ENCODE measurements around the gene PTMA.
"Not testable (repeated sequence)": the region's sequence is repeated elsewhere in the genome, so short reads cannot be mapped to it uniquely, and the experiment has no call there.

The PTMA gene

DNA sequence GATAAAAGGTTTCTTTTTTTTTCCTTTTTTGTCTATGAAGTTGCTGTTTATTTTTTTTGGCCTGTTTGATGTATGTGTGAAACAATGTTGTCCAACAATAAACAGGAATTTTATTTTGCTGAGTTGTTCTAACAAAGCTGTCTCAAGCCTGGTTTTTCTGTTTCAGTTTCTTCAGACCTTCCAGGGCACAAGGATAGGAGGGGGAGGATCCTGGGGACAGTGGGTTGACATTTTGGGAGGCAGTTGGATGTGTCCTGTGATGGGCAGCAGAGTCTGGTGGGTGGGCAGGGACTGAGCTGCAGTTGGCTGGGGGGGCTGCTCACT lies 5.0 kb downstream of the PTMA start:
- H3K4me3 ChIP-seq (ENCODE audit: low read length); DNase-seq (ENCODE audit: low read depth, low spot score): not testable (repeated sequence)

- no peak overlapping the region for H3K4me3 ChIP-seq (ENCODE audit: low read length)
- peak; percentile 90 for DNase-seq (ENCODE audit: low read depth, low spot score)
These were observed 5.7 kb downstream of the PTMA start for GRCh38 chr2:231713730-231714638.

GRCh38 chr2:231714639-231715498 lies 6.5 kb downstream of the PTMA start:
- no peak overlapping the region for H3K4me3 ChIP-seq (ENCODE audit: low read length)
- DNase-seq (ENCODE audit: low read depth, low spot score): peak; percentile 62

GRCh38 chr2:231715499-231715837 lies 7.1 kb downstream of the PTMA start:
- no peak for DNase-seq (ENCODE audit: low read depth, low spot score)

DNA sequence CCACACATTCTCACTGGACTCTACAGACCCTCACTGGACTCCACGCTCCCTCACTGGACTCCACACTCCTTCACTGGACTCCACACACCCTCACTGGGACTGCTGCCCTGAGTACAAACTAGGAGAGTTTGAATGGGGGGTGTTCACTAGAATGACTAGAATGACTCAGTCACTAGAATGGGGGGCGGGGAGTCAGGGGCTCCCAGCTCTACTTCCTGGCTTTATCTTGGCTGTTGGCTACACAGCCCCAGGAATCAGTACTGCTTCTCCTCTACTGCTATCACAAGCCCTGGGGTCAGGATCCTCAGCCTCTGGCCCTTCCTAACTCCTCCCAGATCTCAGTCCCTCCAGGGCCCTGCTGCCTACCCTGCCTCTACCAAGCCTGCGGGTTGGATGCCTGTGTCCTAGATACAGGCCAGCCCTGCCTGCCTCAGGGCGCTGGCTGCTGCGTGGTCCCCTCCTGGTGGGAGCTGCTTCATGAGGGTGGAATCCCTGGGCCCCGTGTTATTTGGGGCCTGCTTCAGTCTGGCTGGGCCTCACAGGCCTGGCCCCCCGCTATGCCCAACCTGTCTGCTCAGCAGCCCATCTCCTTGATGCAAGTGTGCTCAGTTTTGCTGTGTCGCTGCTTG lies 7.8 kb downstream of the PTMA start:
- no peak for DNase-seq (ENCODE audit: low read depth, low spot score)

More at GRCh38 chr2:231715499-231715837, 7.1 kb downstream of the PTMA start:
- no peak overlapping the region for H3K4me3 ChIP-seq (ENCODE audit: low read length)

DNA sequence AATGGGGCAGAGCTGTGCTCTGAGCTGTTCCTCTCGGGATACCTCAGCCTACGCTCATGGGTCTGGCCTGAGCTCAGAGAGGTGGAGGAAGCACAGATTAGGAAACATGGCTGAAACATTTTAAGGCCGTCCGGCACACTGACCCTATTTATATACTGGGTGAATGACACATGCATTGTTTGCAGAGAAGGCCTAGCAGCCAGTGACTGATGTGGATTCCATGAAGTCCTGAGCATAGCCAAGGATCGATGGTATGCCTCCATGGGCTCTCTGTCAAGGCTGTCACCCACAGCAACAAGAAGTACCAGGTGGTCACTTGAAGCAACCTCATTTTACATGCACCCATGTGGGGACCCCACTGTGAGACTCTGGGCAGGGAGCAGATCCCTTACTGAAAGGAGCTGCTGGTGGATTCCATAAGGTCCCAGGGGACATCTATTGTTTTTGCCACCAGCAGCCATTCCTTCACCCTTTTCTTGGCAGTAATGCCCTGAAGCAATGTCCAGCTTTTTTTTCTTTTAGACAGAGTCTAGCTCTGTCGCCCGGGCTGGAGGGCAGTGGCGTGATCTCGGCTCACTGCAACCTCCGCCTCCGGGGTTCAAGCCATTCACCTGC lies 8.4 kb downstream of the PTMA start:
- DNase-seq (ENCODE audit: low read depth, low spot score): no peak
- no peak overlapping the region for H3K4me3 ChIP-seq (ENCODE audit: low read length)

More for the DNA sequence above, 7.8 kb downstream of the PTMA start:
- H3K4me3 ChIP-seq (ENCODE audit: low read length): no peak overlapping the region

DNA sequence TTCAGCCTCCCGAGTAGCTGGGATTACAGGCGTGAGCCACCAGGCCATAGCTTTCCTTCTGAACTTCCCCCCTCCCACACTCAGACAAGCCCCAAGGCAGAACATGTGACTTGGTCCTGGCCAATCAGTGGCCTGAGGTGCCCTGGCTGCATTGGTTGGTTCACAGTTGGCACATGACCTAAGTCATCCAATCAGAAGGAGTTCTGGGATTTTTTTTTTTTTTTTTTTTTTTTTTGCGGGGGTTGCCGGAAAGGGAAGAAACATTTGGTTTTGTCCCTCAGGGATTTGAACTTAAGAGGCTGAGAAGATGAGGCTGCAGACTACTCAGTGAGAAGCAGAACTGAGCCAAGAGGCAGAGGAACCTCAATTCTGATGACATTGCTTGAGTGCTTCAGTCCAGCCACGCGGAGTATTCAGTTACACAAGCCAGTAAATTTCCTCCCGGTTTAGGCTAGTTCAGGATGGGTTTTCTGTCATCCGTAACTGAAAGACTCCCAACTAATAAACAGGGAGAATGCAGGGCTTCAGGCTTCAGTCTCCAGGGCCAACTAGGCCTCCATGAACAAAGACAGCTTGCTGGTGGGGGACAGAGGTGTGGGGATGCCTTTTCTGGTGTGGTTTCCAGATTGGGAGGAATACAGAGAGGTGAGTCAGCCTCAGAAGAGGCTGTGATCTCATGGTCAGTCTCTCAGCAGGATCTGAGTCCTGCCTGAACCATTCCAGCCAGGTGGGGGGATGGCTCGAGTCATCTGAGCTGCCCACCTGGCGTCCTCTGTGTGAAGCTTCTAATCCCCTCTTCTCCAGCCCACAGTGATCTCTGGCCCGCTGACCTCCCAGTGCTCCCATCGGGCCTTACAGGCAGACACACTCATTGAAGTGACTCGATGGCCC lies 9.2 kb downstream of the PTMA start:
- peak; percentile 76 for DNase-seq (ENCODE audit: low read depth, low spot score)
- peak overlapping the region; percentile 13 for H3K4me3 ChIP-seq (ENCODE audit: low read length)

DNA sequence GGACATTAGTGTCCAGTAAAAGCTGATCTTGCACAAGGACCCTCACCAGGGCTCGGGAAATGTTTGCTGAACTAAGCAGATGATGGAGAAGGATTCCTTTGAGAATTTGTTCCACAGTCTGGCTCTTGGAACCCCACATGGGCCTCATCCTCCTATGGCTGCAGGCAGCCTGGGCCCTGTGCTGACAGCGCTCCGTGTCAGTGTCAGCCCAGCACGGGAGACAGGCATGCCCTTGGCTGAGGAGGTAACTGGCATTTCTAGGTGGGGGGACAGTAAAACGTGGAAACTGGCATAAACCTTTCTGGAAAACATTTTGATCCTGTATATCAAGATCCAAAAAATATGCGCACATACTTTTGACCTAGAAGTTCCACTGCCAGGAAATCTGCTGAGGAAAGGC lies 10.5 kb downstream of the PTMA start:
- no peak for DNase-seq (ENCODE audit: low read depth, low spot score)

GRCh38 chr2:231720292-231720986 lies 12.1 kb downstream of the PTMA start:
- no peak for DNase-seq (ENCODE audit: low read depth, low spot score)
- no peak overlapping the region for H3K4me3 ChIP-seq (ENCODE audit: low read length)

More for the DNA sequence above, 10.5 kb downstream of the PTMA start:
- no peak overlapping the region for H3K4me3 ChIP-seq (ENCODE audit: low read length)

DNA sequence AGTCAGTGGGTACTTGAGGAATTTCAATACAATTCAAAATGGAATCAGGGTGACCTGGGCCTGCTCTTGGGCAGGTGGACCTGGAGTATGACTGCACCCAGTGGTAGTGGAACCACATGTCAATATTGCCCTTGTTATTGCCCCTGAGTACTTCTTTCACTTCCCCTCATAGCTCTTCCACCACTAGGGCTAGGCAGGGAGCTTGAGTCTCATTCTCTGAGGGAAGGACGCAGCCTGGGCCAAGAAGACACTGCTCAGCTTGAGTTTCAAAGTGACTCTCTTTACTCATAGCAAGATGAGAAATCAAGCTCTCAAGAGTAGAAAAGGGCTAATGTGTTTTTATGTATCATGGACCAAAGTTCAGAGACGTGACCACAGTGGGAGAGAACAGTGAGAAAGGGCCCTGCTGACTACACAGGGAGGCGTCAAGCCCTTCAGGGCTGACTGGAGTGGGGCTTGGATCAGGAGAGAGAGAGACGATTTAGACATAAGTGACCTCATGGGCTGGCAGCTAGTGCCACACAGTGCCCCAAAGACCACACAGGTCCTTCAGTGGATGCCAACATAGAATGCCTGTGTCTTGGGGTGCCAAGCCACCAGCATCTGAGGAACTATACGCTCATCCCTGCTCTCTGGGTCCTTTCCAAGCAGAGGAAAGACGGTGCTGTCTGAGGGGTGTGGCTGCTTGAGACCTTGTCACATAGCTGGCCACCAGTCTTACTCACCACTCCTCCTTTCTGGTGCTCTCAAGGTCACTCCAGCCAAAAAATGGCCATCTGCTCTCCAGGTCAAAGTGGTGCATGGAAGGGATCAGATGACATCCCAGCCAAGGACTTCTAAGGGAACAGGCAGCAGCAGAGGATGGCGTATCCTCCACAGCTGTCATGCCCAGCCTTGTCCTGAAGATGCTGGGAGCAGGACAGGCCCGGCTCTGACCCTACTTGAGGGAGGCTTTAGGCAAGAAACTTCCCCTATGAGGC lies 13.0 kb downstream of the PTMA start:
- DNase-seq (ENCODE audit: low read depth, low spot score): no peak
- H3K4me3 ChIP-seq (ENCODE audit: low read length): no peak overlapping the region

DNA sequence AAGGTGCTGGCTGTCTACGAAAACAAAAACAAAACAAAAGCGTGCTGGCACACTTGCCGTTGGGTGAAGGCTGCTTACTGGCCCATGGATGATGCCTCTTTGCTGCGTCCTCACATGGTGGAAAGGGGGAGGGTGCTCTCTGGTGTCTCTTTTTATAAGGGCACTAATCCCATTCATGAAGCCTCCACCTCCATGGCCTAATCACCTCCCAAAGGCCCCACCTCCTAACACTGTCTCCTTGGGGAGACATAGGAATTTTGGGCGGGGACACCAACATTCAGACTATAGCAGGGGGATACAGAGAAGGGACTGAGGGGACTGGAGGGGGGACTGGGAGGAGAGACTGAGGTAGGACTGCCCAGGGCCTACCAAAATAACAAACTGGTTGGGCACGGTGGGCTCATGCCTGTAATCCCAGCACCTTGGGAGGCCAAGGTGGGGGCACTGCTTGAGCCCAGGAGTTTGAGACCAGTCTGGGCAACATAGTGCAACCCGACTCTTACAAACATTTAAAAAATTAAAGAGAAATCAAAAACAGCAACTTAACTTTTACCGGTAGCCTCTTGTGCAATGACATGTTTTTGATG lies 14.5 kb downstream of the PTMA start:
- no peak overlapping the region for H3K4me3 ChIP-seq (ENCODE audit: low read length)
- no peak for DNase-seq (ENCODE audit: low read depth, low spot score)

DNA sequence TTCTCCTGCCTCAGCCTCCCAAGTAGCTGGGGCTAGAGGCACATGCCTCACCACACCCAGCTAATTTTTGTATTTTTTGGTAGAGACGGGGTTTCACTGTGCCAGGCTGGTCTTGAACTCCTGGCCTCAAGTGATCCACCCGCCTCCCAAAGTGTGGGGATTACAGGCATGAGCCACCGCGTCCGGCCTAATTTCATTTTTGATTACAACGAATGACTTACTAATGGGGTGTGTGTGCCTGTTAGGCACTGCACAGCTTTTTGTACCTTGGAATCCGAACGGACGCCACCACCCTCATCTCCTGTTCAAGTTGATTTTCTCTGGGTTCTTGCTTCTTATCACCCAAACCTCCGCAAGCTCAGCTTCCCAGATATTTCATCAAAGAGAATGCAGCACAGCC lies 17.2 kb downstream of the PTMA start:
- H3K4me3 ChIP-seq (ENCODE audit: low read length): no peak overlapping the region
- no peak for DNase-seq (ENCODE audit: low read depth, low spot score)

- H3K4me3 ChIP-seq (ENCODE audit: low read length): no peak overlapping the region
- DNase-seq (ENCODE audit: low read depth, low spot score): no peak
These were observed 18.0 kb downstream of the PTMA start for GRCh38 chr2:231726276-231726675.

DNA sequence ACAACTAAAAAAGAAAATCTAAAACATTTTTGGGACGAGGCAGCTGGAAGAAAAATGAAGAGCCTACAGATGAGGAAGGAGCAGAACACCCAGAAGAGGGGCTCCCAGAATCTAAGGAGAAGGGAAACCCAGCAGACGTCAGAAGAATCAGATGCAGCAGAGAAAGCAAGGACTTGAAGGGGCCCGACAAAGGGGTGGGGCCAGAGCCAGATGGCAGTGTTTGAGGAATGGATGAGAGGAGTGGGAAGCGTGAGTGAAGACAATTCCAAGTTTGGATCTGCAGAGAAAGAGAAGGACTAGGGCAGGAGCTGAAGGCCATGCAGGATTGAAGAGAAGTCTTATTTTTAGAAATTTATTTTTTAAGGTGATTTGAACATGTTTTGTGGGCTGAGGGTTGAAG lies 19.3 kb downstream of the PTMA start:
- DNase-seq (ENCODE audit: low read depth, low spot score): no peak
- H3K4me3 ChIP-seq (ENCODE audit: low read length): no peak overlapping the region

- H3K4me3 ChIP-seq (ENCODE audit: low read length): no peak overlapping the region
- no peak for DNase-seq (ENCODE audit: low read depth, low spot score)
These were observed 24.3 kb downstream of the PTMA start for GRCh38 chr2:231732604-231733003.

DNA sequence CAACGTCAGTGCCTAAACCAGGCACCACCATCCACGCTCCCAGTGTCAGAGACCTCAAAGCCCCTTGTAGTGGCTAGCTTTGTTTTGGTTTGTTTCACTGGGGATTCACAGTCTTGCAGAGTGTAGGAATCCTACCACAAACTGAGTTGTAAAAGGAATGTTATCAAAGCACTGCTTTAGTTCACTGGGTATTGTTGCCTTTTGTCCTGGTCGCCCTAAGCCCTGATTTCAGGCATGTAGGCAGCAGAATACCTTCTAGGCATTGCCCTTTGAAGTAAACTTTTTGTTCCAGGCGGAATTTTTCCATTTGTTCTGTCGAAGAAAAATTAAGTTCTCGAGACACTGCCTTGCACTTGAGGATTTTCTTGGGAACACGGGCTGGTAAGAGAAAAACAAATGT lies 29.4 kb downstream of the PTMA start:
- DNase-seq (ENCODE audit: low read depth, low spot score): no peak
- H3K4me3 ChIP-seq (ENCODE audit: low read length): no peak overlapping the region

Data from Jurkat, Clone E6-1 (cell line).